HUDEP-2 (cell line): Measurements from ENCODE around the gene TENM3.

Source experiments
- DNase-seq, 76 experiments: peaks; one replicate each; lab custom pipeline; 2025; ENCODE audit not compliant: unreplicated experiment in 76 of 76; lab: John Stamatoyannopoulos, UW

Gene TENM3

GRCh38 chr4:182280436-182281111 is 37.4 kb downstream of the TENM3 start:
- no peak for DNase-seq

DNA sequence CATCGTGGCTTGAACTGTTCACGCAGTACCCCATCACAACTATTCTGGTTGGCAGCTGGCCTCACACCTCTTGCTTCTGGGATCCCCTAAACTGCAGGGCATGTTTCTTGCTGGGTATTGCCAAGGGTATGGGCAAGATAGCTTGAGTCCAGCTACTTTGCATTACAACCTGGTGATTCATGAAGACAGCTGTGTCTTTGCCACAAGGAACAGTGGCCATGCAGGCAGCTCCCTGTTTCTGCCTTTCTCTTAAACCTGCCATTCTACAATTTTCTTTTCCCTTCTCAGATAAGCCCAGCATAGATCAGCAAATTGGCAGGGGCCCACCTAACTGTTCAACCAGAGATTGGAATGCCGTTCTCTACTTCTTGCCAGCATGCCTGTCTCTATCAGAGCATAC is 42.8 kb downstream of the TENM3 start:
- no peak for DNase-seq

- no peak for DNase-seq
These were observed 43.7 kb downstream of the TENM3 start for GRCh38 chr4:182286931-182287330.

DNA sequence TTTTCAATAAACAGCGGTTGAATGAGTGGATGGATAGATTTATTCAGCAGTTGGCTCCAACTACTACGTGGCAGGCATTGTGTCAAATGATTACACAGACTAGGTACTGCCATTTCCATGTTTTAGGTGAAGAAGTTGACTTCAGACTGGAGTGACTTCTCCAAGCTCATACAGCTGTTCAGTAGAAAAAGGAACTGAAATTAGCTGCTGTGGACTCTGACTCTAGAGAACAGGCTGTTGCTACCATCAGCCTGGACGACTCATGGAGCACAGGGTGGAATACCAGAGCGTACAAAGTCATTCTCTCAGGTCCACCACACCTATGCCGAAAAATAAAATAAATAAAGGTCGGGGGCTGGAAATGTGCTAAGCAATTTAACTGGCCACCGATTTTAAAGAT is 45.3 kb downstream of the TENM3 start:
- no peak for DNase-seq

GRCh38 chr4:182289809-182290208 is 46.6 kb downstream of the TENM3 start:
- no peak for DNase-seq

DNA sequence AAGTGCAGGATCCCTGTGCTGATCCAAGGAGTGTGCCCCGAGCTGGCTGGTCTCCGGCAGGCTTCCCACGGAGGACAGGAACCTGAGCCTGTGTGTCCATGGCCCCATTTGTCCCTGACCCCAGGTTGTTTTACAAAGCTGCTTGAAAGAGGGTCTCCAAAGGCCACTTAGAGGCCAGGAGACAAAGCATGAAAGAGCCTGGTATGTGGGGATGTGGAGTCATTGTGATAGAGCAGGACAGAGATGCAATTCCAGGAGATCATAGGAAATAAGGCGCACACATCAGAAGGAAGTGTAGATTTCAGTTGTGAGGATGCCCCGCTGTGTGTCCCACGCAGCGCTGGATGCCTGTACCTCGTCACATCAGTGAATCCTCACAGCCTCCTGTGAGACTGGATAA is 48.0 kb downstream of the TENM3 start:
- DNase-seq, result no peak

- no peak for DNase-seq
These were observed 48.5 kb downstream of the TENM3 start for GRCh38 chr4:182291597-182292270.

DNA sequence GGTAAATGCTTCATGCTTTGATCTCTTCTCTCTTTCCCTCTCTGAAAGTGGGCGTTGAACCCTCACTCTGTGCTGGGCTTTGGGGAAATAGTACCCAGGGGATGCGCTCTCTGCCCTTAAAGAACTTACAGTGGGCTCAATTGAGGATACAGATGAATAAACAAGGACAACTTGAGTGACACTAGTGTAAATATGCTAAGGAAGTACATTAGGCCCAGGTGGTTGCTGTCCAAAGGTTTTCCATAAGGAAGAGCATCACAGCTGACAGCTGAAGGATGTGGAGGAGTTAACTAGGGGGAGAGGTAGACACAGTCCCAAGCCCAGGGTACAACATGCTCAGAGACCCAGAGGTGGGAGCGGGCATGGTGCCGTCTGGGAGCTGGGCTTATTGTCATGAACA is 49.4 kb downstream of the TENM3 start:
- DNase-seq, result no peak

- DNase-seq, result no peak
These were observed 50.6 kb downstream of the TENM3 start for GRCh38 chr4:182293691-182294255.

GRCh38 chr4:182294451-182294850 is 51.2 kb downstream of the TENM3 start:
- DNase-seq, result no peak

DNA sequence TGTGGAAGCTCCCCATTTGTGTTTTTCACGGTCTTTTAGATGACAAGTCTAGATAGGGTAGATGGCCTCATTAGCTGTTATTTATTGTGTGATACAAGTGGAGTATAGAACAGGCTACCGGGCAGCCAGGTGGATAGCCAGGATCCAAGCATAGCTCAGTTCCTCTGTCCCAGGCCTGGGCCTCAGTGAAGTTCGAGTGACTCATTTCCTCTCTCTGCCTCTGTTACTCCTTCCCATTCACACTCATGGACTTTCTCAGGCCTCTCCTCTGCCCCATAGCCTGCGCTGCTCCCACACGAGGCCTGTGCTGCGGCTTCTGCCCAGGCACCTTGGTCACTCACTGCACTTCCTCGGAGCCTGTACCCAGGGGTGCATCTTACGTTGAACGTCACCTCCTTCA is 54.5 kb downstream of the TENM3 start:
- no peak for DNase-seq

DNA sequence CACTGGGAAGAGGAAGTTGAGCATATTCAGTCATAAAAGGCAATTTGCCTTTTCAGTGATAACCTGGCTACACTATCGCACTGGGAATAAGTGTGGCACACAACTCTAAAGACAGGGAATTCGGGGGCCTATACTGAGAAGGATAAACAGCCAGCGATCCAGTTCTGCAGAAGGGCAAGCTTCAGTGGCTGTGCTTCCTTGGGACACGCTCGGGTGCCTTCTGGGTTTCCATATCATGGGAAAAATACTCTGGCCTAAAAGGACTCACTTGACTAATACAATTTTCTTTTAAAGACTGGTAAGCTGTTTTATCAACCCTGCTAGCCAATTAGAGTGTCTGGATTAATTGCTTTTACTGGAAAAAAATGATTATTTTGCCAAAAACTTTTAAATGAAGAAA is 58.5 kb downstream of the TENM3 start:
- no peak for DNase-seq

- no peak for DNase-seq
These were observed 60.6 kb downstream of the TENM3 start for GRCh38 chr4:182303847-182304246.

GRCh38 chr4:182306792-182307507 is 63.7 kb downstream of the TENM3 start:
- no peak for DNase-seq

- DNase-seq, result no peak
These were observed 64.5 kb downstream of the TENM3 start for GRCh38 chr4:182307746-182308145.

DNA sequence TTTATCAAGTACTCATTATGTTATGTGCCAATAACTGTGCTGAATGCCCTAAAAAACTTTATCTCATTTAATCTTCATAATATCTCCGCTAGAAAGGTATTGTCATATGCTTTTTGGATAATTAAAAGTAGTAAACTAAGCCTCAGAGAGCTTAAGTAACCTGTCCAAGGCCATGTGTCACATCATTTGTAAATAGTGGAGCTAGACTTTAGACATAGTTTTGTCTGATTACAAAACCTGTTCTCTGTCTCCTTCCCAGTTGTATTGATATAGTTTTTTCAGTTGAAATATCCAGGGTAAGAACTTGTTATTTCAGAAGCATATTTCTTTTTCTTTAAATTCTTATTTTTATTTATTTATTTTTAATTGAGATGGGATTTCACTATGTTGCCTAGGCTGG is 66.7 kb downstream of the TENM3 start:
- DNase-seq, result no peak

GRCh38 chr4:182310316-182310715 is 67.1 kb downstream of the TENM3 start:
- no peak for DNase-seq

GRCh38 chr4:182310962-182311361 is 67.8 kb downstream of the TENM3 start:
- no peak for DNase-seq

GRCh38 chr4:182314537-182314936 is 71.3 kb downstream of the TENM3 start:
- no peak for DNase-seq

- DNase-seq, result no peak
These were observed 75.1 kb downstream of the TENM3 start for GRCh38 chr4:182318256-182318655.

GRCh38 chr4:182320092-182320491 is 76.9 kb downstream of the TENM3 start:
- no peak for DNase-seq

GRCh38 chr4:182320580-182320979 is 77.4 kb downstream of the TENM3 start:
- DNase-seq, result no peak
